ENCODE results near the gene USP36. TPM values are rescaled to one million over a fixed set of nuclear protein-coding genes. Genes with fewer than 3 reads are reported as not detected.
A peak's percentile ranks its signal among the peaks of the same experiment; 100 is the strongest.

Gene USP36
- total RNA-seq, 2 experiments from 2014 or later: 489 to 494 TPM

DNA sequence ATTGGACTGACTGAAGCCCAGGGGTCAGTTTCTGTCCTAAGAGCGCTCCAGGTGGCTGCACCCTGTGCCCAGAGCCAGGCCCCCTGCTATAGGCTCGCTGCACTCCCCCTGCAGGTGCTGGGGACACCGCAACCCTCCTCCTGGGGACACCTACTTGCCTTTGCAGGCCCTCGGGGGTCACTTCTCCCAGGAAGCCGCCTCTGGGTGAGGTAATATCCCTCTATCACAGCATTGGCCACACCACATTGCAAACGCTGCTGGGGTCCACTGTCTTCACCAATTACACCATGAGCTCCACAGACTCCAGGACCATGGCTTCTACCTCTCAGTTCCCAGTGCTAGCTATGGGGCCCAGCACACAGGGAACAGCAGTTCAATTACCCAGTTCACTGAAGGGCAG is 14.9 kb downstream of the USP36 start:
- DNase-seq (no peak), ATAC-seq (ENCODE audit: poor library complexity) (no peak)
- Mint-ChIP-seq H3K4me1 (ENCODE audit: low read depth) (peaks cover 71% of the 10 kb centered on the region), H3K27ac (peak overlapping the region; percentile 91), H3K4me3 (peak overlapping the region; percentile 16), H3K9me3 (no peaks in the 10 kb centered on the region), H3K36me3 (ENCODE audit: low read depth) (peaks cover 100% of the 10 kb centered on the region), H3K27me3 (no peaks in the 10 kb centered on the region)
- no peak overlapping the region for H3K27ac ChIP-seq (ENCODE audit: low read depth in 1 of 2, low read length in 2 of 2)
- ChIA-PET POLR2A (no interaction called here), CTCF (no interaction called here)
- peaks cover 96% of the 10 kb centered on the region for H3K36me3 ChIP-seq (ENCODE audit: insufficient read depth, low read length)
- H3K4me3 ChIP-seq (ENCODE audit: low read length): no peak overlapping the region
- intact Hi-C loops (cut with DNase I, micrococcal nuclease): no loop called here
- peaks cover 23% of the 10 kb centered on the region for H3K4me1 ChIP-seq (ENCODE audit: insufficient read depth, low read length)
- H3K9me3 ChIP-seq (ENCODE audit: control insufficient read depth in 1 of 2, insufficient read depth in 1 of 2, low read length in 2 of 2): no peaks in the 10 kb centered on the region
- H3K27me3 ChIP-seq (ENCODE audit: control insufficient read depth in 1 of 2, insufficient read depth in 2 of 2, low read length in 2 of 2): no peaks in the 10 kb centered on the region
- TF ChIP-seq, protein P1, sequence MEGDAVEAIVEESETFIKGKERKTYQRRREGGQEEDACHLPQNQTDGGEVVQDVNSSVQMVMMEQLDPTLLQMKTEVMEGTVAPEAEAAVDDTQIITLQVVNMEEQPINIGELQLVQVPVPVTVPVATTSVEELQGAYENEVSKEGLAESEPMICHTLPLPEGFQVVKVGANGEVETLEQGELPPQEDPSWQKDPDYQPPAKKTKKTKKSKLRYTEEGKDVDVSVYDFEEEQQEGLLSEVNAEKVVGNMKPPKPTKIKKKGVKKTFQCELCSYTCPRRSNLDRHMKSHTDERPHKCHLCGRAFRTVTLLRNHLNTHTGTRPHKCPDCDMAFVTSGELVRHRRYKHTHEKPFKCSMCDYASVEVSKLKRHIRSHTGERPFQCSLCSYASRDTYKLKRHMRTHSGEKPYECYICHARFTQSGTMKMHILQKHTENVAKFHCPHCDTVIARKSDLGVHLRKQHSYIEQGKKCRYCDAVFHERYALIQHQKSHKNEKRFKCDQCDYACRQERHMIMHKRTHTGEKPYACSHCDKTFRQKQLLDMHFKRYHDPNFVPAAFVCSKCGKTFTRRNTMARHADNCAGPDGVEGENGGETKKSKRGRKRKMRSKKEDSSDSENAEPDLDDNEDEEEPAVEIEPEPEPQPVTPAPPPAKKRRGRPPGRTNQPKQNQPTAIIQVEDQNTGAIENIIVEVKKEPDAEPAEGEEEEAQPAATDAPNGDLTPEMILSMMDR (IDR thresholded peaks at IDR 0.05): no peak

DNA sequence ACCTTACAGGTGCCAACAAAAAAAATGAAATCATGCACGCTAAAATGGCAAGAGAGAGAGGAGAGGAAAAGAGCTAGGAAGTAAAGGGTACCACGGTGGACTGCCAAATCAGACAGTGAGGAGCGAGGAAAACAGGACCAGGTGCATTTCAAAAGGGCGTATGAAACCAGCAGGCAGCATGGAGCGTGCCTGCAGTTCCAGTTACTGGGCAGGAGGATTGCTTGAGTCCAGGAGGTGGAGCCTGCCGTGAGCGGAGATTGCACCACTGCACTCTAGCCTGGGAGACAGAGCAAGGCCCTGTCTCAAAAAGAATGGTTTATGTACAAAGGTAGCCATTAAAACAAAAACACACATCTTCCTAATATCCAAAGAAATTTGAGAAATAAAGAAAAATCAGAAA is 16.4 kb downstream of the USP36 start:
- H3K36me3 ChIP-seq (ENCODE audit: insufficient read depth, low read length): peaks cover 96% of the 10 kb centered on the region
- peak overlapping the region; percentile 91 for H3K27ac Mint-ChIP-seq
- no peak for DNase-seq
- TF ChIP-seq, protein P1 (IDR thresholded peaks at IDR 0.05): no peak
- H3K4me1 ChIP-seq (ENCODE audit: insufficient read depth, low read length): peaks cover 37% of the 10 kb centered on the region
- no peak for ATAC-seq (ENCODE audit: poor library complexity)
- no peaks in the 10 kb centered on the region for H3K27me3 Mint-ChIP-seq
- intact Hi-C loops (cut with DNase I, micrococcal nuclease): no loop called here
- no peak overlapping the region for H3K4me3 Mint-ChIP-seq
- ChIA-PET POLR2A (no interaction called here), CTCF (interaction anchor here (0.6 kb wide), 1 partner anchor 24 kb away, joined by 3 read pairs; no protein-coding TSS in a partner anchor)
- no peak overlapping the region for H3K4me3 ChIP-seq (ENCODE audit: low read length)
- no peaks in the 10 kb centered on the region for H3K9me3 ChIP-seq (ENCODE audit: control insufficient read depth in 1 of 2, insufficient read depth in 1 of 2, low read length in 2 of 2)
- H3K9me3 Mint-ChIP-seq: no peaks in the 10 kb centered on the region
- H3K4me1 Mint-ChIP-seq (ENCODE audit: low read depth): peaks cover 71% of the 10 kb centered on the region
- no peaks in the 10 kb centered on the region for H3K27me3 ChIP-seq (ENCODE audit: control insufficient read depth in 1 of 2, insufficient read depth in 2 of 2, low read length in 2 of 2)
- no peak overlapping the region for H3K27ac ChIP-seq (ENCODE audit: low read depth in 1 of 2, low read length in 2 of 2)
- H3K36me3 Mint-ChIP-seq (ENCODE audit: low read depth): peaks cover 100% of the 10 kb centered on the region

DNA sequence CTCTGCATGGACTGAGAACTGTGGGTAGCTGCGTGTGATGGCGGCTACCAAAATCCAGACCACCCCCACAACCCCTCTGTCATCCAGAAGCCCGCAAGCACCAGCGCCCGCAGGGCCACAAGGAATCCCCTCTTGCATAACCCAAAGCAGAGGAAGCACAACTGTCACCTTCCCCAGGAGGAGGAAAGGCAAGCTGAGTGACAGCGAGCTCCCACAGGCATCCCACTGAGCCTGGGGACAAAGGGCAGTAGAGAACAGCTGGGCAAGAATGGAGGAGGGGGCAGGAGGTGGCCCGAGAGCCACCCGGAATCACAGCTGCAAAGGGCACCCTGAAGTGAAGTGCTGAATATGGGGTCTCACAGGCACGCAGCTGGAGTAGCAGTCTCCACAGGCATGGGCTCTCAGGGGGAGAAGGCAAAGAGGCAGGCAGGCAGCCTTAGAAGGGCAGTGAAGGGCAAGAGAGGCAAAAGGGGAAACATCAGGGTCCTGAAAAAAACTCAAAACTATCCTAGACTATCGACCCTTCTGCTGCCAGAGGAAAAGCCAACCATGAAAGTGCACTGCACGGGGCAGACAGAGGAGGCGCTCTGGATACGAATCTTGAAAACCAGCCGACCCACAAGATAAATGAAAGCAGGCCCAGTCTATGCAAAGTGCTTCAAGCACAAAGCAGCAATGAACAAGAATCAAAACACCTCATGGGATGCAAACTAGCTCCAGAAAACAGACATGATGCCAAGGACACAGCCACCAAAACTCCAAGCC is 17.1 kb downstream of the USP36 start:
- Mint-ChIP-seq H3K36me3 (ENCODE audit: low read depth) (peaks cover 100% of the 10 kb centered on the region), H3K4me1 (ENCODE audit: low read depth) (peaks cover 77% of the 10 kb centered on the region)

More for the DNA sequence above, 17.1 kb downstream of the USP36 start:
- H3K36me3 ChIP-seq (ENCODE audit: insufficient read depth, low read length): peaks cover 91% of the 10 kb centered on the region
- H3K27me3 Mint-ChIP-seq: no peaks in the 10 kb centered on the region
- H3K9me3 ChIP-seq (ENCODE audit: control insufficient read depth in 1 of 2, insufficient read depth in 1 of 2, low read length in 2 of 2): no peaks in the 10 kb centered on the region
- TF ChIP-seq, protein P1 (IDR thresholded peaks at IDR 0.05): no peak
- H3K27me3 ChIP-seq (ENCODE audit: control insufficient read depth in 1 of 2, insufficient read depth in 2 of 2, low read length in 2 of 2): no peaks in the 10 kb centered on the region
- ChIA-PET CTCF (interaction anchor here (0.6 to 1.0 kb wide), 2 partner anchors 13 to 17 kb away, joined by 4 read pairs; no protein-coding TSS in a partner anchor), POLR2A (interaction anchor here (1.0 kb wide), 1 partner anchor 15 kb away, joined by 3 read pairs; no protein-coding TSS in a partner anchor)
- H3K27ac ChIP-seq (ENCODE audit: low read depth in 1 of 2, low read length in 2 of 2): no peak overlapping the region
- DNase-seq: no peak
- peaks cover 44% of the 10 kb centered on the region for H3K4me1 ChIP-seq (ENCODE audit: insufficient read depth, low read length)
- no peak for ATAC-seq (ENCODE audit: poor library complexity)
- H3K27ac Mint-ChIP-seq: peak overlapping the region; percentile 91
- H3K4me3 ChIP-seq (ENCODE audit: low read length): no peak overlapping the region
- H3K9me3 Mint-ChIP-seq: no peaks in the 10 kb centered on the region
- no peak overlapping the region for H3K4me3 Mint-ChIP-seq
- intact Hi-C loops (cut with DNase I, micrococcal nuclease): no loop called here

All from CD4-positive, alpha-beta T cell (primary cell).